Breast epithelium (tissue), 4 donors: ENCODE measurements around the gene ARHGEF4. TPM values are rescaled to one million over a fixed set of nuclear protein-coding genes. Genes with fewer than 3 reads are reported as not detected.

Source experiments
- DNase-seq, 2 donors: peaks; one replicate each; pipeline ENCODE4 v3.0.0-alpha.2; 2019; ENCODE audit warnings: low spot score in 2 of 2
- H3K27ac ChIP-seq, 2 donors: fragments of 200-600 bp; sonication (generic) in 1 of 2; one replicate each; pipeline ENCODE4 v1.5.1; 2016 to 2019; ENCODE audit warnings: mild to moderate bottlenecking in 1 of 2
- H3K27me3 ChIP-seq, 2 donors: fragments of 200-600 bp; sonication (generic) in 1 of 2; one replicate each; pipeline versions ENCODE4 v1.5.1 to v1.6.0; 2017 to 2019; ENCODE audit warnings: control low read depth in 1 of 2, mild to moderate bottlenecking in 1 of 2
- H3K36me3 ChIP-seq: fragments of 200-600 bp; one replicate; pipeline ENCODE4 v1.5.1; 2019
- H3K4me1 ChIP-seq, 2 donors: fragments of 200-600 bp; sonication (generic); one replicate each; pipeline ENCODE4 v1.5.1; 2016 to 2019; ENCODE audit warnings: control low read depth in 1 of 2
- H3K4me3 ChIP-seq, 3 donors: fragments of 200-600 bp; sonication (generic); 1 replicate in 2 of 3; 2 replicates in 1 of 3; pipeline ENCODE4 v1.5.1; 2016 to 2019; ENCODE audit warnings: mild to moderate bottlenecking in 3 of 3, moderate library complexity in 2 of 3
- H3K9me3 ChIP-seq, 2 donors: fragments of 200-600 bp; sonication (generic) in 1 of 2; one replicate each; pipeline ENCODE4 v1.5.1; 2016 to 2019; ENCODE audit warnings: control low read depth in 1 of 2
- CTCF ChIP-seq, 3 donors: fragments of 450-650 bp; IDR thresholded peaks; one replicate each; pipeline ENCODE4 v1.5.1; 2016 to 2017; ENCODE audit warnings: antibody characterized with exemption in 3 of 3, mild to moderate bottlenecking in 3 of 3, moderate library complexity in 3 of 3
- POLR2A ChIP-seq: fragments of 450-650 bp; IDR thresholded peaks from one replicate; pipeline ENCODE4 v1.6.1; 2016; ENCODE audit warnings: antibody characterized with exemption, mild to moderate bottlenecking, moderate library complexity
- POLR2AphosphoS5 ChIP-seq, 3 donors: sonication (generic); formaldehyde crosslinking; IDR thresholded peaks; one replicate each; pipeline ENCODE4 v1.6.1; 2017; ENCODE audit warnings: antibody characterized with exemption in 3 of 3
- intact Hi-C: fragments of 100-400 bp; cut with DNase I; formaldehyde crosslinking; loops from one replicate; pipeline ENCODE4 v1.15.1; 2023; ENCODE audit warnings: low total_unique reads
- total RNA-seq, 3 donors: library from RNA; depleted of rRNA; stranded (reverse); fragments of >200 nt; gene quantifications; one replicate each; pipeline ENCODE4 v1.1.0, GENCODE V29; 2016

The ARHGEF4 gene
- total RNA-seq, 3 donors from 2014 or later: 7.5 to 10.1 (median 8.0) TPM

GRCh38 chr2:130890941-130891669, 54.4 kb downstream of the ARHGEF4 start:
- no peak for TF ChIP-seq POLR2A
- TF ChIP-seq POLR2AphosphoS5 (IDR thresholded peaks at IDR 0.05): no peak
- no peak for TF ChIP-seq CTCF (IDR thresholded peaks at IDR 0.05)
- Histone ChIP-seq H3K4me1 (no peaks in the 10 kb centered on the region), H3K27me3 (no peaks in the 10 kb centered on the region), H3K9me3 (no peaks in the 10 kb centered on the region), H3K36me3 (no peaks in the 10 kb centered on the region), H3K4me3 (no peak overlapping the region), H3K27ac (no peak overlapping the region)
- intact Hi-C loops: no loop called here
- no peak for DNase-seq

- no peak for TF ChIP-seq POLR2AphosphoS5 (IDR thresholded peaks at IDR 0.05)
- TF ChIP-seq CTCF (IDR thresholded peaks at IDR 0.05): no peak
- no peak for TF ChIP-seq POLR2A
- intact Hi-C loops: no loop called here
- Histone ChIP-seq H3K9me3 (no peaks in the 10 kb centered on the region), H3K4me3 (no peak overlapping the region), H3K36me3 (no peaks in the 10 kb centered on the region), H3K4me1 (no peaks in the 10 kb centered on the region), H3K27me3 (no peaks in the 10 kb centered on the region), H3K27ac (no peak overlapping the region)
- no peak for DNase-seq
These were observed 55.3 kb downstream of the ARHGEF4 start for GRCh38 chr2:130891966-130892365.

DNA sequence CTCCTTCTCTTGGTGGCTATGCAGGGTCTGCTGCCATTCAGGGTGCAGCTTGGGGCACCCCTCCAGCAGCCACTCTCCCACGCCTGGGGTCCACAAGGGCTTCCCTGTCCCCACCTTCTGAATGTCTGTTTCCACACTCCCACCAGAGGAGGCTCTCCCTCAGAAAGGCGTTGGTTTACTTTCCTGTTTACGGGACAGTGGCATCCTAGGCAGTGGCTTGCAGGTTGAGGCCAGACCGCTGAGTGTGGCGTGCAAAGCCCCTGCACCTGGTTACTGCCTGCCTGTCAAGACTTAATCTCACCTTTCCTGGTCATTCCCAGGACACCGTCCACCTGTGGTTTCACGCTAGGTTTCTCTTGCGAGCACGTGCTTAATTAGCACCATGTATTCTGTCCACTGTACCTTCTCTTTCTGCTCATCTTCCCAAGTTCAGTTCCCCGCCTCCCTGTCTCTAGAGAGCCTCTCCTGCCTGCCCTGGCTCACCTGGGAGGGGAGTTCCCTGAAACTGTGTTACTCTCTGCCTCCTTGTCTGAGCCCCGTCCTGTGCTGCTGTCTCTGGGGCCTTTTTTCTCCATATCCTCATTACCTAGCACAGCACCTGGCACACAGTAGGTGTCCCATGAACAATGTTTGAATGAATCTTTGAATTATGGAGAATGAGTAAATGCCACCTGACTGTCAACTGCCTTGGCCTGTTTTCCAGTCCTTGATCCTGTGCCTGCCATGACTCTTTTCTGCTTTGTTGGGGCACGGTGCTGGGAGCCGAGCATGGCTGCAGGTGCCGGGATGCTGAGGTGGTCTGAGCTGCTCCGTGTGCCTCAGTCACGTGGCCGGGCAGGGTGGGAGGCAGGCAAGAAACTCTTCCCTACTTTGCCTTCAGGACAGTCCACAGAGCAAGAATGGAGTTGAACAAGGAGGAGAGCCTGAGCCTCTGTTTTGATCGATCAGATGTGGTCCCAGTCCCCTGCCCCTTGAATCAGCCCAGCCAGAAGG, 56.4 kb downstream of the ARHGEF4 start:
- DNase-seq: no peak
- intact Hi-C loops: no loop called here
- TF ChIP-seq CTCF (IDR thresholded peaks at IDR 0.05) (no peak), POLR2A (no peak), POLR2AphosphoS5 (IDR thresholded peaks at IDR 0.05) (no peak)

DNA sequence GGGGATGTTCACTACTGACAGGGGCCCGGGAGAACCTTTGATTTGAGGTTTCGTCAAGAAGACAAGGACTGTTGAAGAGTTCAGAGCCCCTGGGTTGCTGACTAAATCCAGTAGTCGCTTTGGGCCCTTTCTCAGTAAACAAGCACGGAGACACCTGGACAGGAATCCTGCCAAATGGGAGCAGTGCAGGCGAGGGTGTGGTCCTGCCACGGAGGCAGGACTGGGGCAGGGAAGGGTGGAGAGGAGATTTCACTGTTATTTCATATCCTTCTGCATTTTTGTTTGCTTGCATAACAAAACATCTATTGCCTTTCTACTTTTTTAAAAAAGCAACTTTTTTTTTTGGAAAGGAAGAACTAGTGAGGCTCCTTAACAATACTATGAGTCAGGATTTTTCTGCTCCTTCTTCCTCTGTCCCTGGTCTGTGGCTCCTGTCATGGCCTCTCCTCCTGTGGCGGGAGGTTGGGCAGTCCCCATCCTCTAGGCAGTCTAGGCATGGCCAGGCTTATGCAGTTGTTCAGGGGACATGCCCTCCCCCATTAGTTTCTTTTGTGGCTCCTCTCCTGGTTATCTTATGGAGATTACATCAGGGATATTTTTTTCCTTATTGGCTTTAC, 57.7 kb downstream of the ARHGEF4 start:
- no peak for DNase-seq
- H3K9me3 ChIP-seq: no peaks in the 10 kb centered on the region
- no peak overlapping the region for H3K4me3 ChIP-seq
- no peak overlapping the region for H3K27ac ChIP-seq
- no peak for TF ChIP-seq POLR2A
- no peak for TF ChIP-seq CTCF (IDR thresholded peaks at IDR 0.05)
- no peak for TF ChIP-seq POLR2AphosphoS5 (IDR thresholded peaks at IDR 0.05)
- no peaks in the 10 kb centered on the region for H3K27me3 ChIP-seq
- no peaks in the 10 kb centered on the region for H3K36me3 ChIP-seq
- intact Hi-C loops: no loop called here
- H3K4me1 ChIP-seq: no peaks in the 10 kb centered on the region

More for the DNA sequence above, 56.4 kb downstream of the ARHGEF4 start:
- Histone ChIP-seq H3K4me1 (no peaks in the 10 kb centered on the region), H3K27ac (no peak overlapping the region), H3K36me3 (no peaks in the 10 kb centered on the region), H3K4me3 (no peak overlapping the region), H3K27me3 (no peaks in the 10 kb centered on the region), H3K9me3 (no peaks in the 10 kb centered on the region)
